Adrenal gland (tissue), 12 donors: ENCODE measurements around the gene GTSE1. TPM values are rescaled to one million over a fixed set of nuclear protein-coding genes. Genes with fewer than 3 reads are reported as not detected.
A peak's percentile ranks its signal among the peaks of the same experiment; 100 is the strongest.

Experiments used
- DNase-seq, 7 donors: peaks; one replicate each; pipeline ENCODE4 v3.0.0-alpha.2; 2019 to 2020
- H3K27ac ChIP-seq, 5 donors: fragments of 200-600 bp; sonication (generic) in 4 of 5; 1 replicate in 3 of 5; 2 replicates in 2 of 5; pipeline versions ENCODE4 v1.5.1 to v1.8.0; 2016 to 2020; ENCODE audit warnings: mild to moderate bottlenecking in 1 of 5
- H3K27me3 ChIP-seq: fragments of 200-600 bp; 2 replicates; pipeline ENCODE4 v1.8.0; 2021
- H3K36me3 ChIP-seq, 2 donors: fragments of 200-600 bp; replicated peaks in 1 of 2; 1 replicate in 1 of 2; 2 replicates in 1 of 2; pipeline versions ENCODE4 v1.5.1 to v1.8.0; 2018 to 2022
- H3K4me1 ChIP-seq, 2 donors: fragments of 200-600 bp; replicated peaks in 1 of 2; 1 replicate in 1 of 2; 2 replicates in 1 of 2; pipeline versions ENCODE4 v1.5.1 to v1.8.0; 2018 to 2021
- H3K4me3 ChIP-seq, 4 donors: fragments of 200-600 bp; sonication (generic) in 3 of 4; one replicate each; pipeline ENCODE4 v1.5.1; 2016 to 2018
- H3K9me3 ChIP-seq, 3 donors: fragments of 200-600 bp; sonication (generic) in 1 of 3; replicated peaks in 1 of 3; 1 replicate in 2 of 3; 2 replicates in 1 of 3; pipeline versions ENCODE4 v1.5.1 to v1.8.0; 2016 to 2021
- POLR2A ChIP-seq, 2 donors: fragments of 450-650 bp; IDR thresholded peaks; one replicate each; pipeline ENCODE4 v1.6.1; 2017; ENCODE audit warnings: antibody characterized with exemption in 2 of 2, mild to moderate bottlenecking in 2 of 2, moderate library complexity in 1 of 2
- WGBS, 4 donors: extraction: QIAGEN DNeasy Blood & Tissue Kit in 2 of 4; methylation state at CpG; one replicate each; pipeline versions ENCODE4 v1.1.5 to v1.1.7; 2013 to 2017; 5-methylcytosine and 5-hydroxymethylcytosine counted together
- intact Hi-C, 2 donors: fragments of 100-400 bp; cut with DNase I; formaldehyde crosslinking; loops; one replicate each; pipeline versions ENCODE4 v1.14.1 to v1.15.0; 2022 to 2023
- polyA plus RNA-seq, 3 donors: library from polyadenylated mRNA; stranded (reverse); fragments of 200-250 nt in 2 of 3; fragments of 350-450 nt in 1 of 3; fragmentation: Illumina TruSeq in 1 of 3; extraction: RNeasy Lipid Tissue Mini Kit (QIAGEN cat#74804) in 1 of 3; gene quantifications; one replicate each; pipeline ENCODE4 v1.2.3, GENCODE V29; 2013 to 2014
- total RNA-seq, 9 donors: library from RNA; depleted of rRNA in 4 of 9; stranded (reverse); fragments of >200 nt in 4 of 9; fragments of 120-200 nt in 1 of 9; fragmentation: NEBNext Ultra II Directional in 1 of 9; extraction: Animal tissue kit (Norgen Biotek cat#: 25700) in 1 of 9; gene quantifications; one replicate each; pipeline versions ENCODE4 v1.1.0 to v1.2.4, GENCODE V29; 2013 to 2023
- TF ChIP-seq, protein P1 (sequence below), 6 experiments: fragments of 450-650 bp in 4 of 6; fragments of 200-600 bp in 2 of 6; sonication (generic) in 1 of 6; IDR thresholded peaks; 1 replicate in 5 of 6; 2 replicates in 1 of 6; pipeline versions ENCODE4 v1.5.1 to v1.8.0; 2016 to 2021; ENCODE audit warnings: antibody characterized with exemption in 6 of 6, mild to moderate bottlenecking in 2 of 6, moderate library complexity in 1 of 6
- donor health status: healthy with polysubstance abuse.
- donor health status: Bipolar disorder and iron deficiency.
- donor health status: DM: yes; HTN: yes; CAD: no.
- donor health status: DM: no; HTN: no; CAD: no.
- donor health status: DM: no; HTN: no; CAD: no.
- donor health status: DM: yes; HTN: yes; CAD: no.

Gene GTSE1
- total and polyA plus RNA-seq, 12 donors: 0.06 to 5.7 (median 1.0) TPM

DNA sequence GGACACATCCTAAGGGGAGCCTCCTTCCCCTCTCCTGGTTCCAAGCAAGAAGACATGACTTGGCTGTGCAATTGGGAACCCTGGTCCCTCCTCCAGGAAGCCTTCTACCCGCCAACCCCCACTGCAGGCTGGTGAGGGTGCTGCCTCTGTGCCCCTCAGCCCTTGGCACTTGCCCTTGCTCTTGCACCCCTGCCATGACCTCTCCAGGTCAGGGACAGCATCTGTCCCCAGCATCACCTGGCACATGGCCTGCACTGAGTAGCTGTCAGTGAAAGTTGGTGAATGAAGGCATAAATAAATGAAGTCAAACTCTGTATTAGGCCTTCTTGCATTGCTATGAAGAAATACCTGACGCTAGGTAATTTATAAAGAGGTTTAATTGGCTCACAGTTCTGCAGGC is 1.9 kb upstream of the GTSE1 start:
- Histone ChIP-seq H3K4me3 (no peak overlapping the region), H3K36me3 (peaks cover 0 to 24% of the 10 kb centered on the region in 2 donors), H3K4me1 (peaks cover 15 to 17% of the 10 kb centered on the region in 2 donors), H3K27me3 (no peaks in the 10 kb centered on the region), H3K27ac (no peak overlapping the region), H3K9me3 (no peaks in the 10 kb centered on the region)
- TF ChIP-seq POLR2A (IDR thresholded peaks at IDR 0.05): no peak
- TF ChIP-seq, protein P1, sequence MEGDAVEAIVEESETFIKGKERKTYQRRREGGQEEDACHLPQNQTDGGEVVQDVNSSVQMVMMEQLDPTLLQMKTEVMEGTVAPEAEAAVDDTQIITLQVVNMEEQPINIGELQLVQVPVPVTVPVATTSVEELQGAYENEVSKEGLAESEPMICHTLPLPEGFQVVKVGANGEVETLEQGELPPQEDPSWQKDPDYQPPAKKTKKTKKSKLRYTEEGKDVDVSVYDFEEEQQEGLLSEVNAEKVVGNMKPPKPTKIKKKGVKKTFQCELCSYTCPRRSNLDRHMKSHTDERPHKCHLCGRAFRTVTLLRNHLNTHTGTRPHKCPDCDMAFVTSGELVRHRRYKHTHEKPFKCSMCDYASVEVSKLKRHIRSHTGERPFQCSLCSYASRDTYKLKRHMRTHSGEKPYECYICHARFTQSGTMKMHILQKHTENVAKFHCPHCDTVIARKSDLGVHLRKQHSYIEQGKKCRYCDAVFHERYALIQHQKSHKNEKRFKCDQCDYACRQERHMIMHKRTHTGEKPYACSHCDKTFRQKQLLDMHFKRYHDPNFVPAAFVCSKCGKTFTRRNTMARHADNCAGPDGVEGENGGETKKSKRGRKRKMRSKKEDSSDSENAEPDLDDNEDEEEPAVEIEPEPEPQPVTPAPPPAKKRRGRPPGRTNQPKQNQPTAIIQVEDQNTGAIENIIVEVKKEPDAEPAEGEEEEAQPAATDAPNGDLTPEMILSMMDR (IDR thresholded peaks at IDR 0.05): no peak
- 89 to 100% (median 91%) methylated on average over 2 of the region's 2 CpGs for WGBS, 4 donors
- DNase-seq: no peak
- intact Hi-C loops: loop anchor here in 1 of 2 donors (10.0 kb wide), 1 partner anchor 160 kb away; no protein-coding TSS in a partner anchor

DNA sequence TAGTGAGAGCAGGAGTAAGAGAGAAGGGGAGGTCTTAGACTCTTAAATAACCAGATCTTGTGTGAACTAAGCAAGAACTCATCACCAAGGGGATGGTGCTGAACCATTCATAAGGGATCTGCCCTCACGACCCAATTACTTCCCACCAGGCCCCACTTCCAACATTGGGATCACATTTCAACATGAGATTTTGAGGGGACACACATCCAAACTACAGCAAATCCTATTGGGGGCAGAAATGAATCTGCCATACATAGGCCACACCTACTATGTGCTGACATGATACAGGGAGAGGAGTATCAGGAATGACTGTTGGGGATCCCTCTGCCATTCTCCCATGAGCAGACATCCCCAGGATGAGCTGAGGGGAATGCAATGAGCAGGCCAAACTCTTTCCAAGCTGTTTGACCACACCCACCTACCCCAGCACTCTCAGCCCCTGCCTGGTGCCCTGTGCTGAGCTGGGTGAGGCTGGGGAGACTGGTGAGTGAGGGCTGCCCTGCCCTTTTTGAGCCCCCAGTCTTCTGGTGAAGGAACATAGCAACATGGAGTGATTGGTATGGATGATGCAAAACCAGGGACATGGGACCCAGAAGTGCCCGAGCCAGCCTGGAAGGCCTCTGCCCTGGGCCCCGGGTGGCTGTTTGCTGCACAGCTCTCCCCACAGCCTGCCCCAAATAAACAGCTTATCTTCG is 1.2 kb upstream of the GTSE1 start:
- no peaks in the 10 kb centered on the region for H3K27me3 ChIP-seq
- TF ChIP-seq, protein P1 (IDR thresholded peaks at IDR 0.05): no peak
- no peak for TF ChIP-seq POLR2A (IDR thresholded peaks at IDR 0.05)

DNA sequence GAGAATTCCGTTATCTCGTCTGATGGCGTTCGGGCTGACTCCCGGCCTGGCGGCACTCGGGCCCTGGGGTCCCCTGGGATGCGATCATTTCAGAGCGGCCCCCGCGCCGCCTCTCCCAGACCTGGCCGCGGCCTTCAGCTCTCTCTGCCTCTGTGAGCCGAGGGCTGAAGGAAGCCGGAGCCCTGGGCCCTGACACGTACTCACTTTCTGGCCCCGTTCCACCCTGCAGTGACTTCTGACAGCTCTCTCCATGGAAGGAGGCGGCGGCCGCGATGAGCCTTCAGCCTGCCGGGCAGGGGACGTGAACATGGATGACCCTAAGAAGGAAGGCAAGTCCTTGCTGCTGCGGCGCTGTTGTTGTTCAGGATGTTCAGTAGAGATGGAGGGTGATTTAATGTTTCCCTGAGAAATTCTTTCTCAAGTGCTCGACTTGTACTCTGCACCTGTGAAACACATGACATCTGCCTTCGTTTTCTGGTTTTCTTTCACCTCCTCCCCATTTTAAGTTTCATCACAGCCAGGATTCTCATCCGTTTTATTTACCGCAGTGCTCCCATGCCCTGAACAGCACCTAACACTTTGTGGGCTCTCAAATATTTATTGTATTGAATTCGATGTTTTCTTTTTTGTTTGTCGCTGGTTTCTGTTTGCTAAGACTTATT is 612 bp downstream of the GTSE1 start:
- no peak overlapping the region for H3K27ac ChIP-seq
- peak in 6 of 7 donors; percentile 58 to 74 (median 67) for DNase-seq
- no peak for TF ChIP-seq POLR2A (IDR thresholded peaks at IDR 0.05)
- TF ChIP-seq, protein P1 (IDR thresholded peaks at IDR 0.05): no peak

More for the DNA sequence above, 1.2 kb upstream of the GTSE1 start:
- no peak for DNase-seq
- Histone ChIP-seq H3K4me3 (peak overlapping the region in 1 of 4 donors; percentile 66), H3K27ac (peak overlapping the region; percentile 61 to 96 (median 90)), H3K9me3 (no peaks in the 10 kb centered on the region), H3K36me3 (peaks cover 0 to 22% of the 10 kb centered on the region in 2 donors), H3K4me1 (peaks cover 15 to 17% of the 10 kb centered on the region in 2 donors)
- intact Hi-C loops: loop anchor here in 1 of 2 donors (10.0 kb wide), 1 partner anchor 161 kb away; no protein-coding TSS in a partner anchor
- 56 to 83% (median 68%) methylated on average over 2 to 4 of the region's 4 CpGs for WGBS, 4 donors

DNA sequence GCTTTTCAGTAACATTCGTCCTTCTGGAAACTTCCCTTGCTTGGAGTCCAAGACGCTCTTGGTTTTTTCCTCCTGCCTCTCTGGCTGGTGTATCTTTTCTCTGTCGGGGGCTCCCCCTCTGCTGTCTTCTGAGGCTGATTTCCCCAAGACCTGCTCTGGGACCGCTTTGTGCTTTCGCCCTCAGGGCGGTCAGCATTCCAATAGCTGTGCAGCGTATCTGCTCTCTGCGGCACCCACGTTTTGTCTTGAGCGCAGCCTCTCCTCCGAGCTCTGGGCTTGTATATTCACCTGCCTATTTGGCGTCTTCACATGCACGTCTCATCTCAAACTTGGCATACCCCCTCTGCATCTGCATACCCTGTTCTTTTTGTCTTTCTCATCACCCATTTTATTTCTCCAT is 2.4 kb downstream of the GTSE1 start:
- DNase-seq: no peak
- H3K36me3 ChIP-seq: no peaks in the 10 kb centered on the region
- no peak overlapping the region for H3K27ac ChIP-seq
- peaks cover 15 to 17% of the 10 kb centered on the region in 2 donors for H3K4me1 ChIP-seq
- intact Hi-C loops: loop anchor here in 1 of 2 donors (10.0 kb wide), 1 partner anchor 164 kb away; no protein-coding TSS in a partner anchor
- 93 to 96% (median 94%) methylated on average over 13 of the region's 13 CpGs for WGBS, 4 donors
- TF ChIP-seq, protein P1 (IDR thresholded peaks at IDR 0.05): no peak
- TF ChIP-seq POLR2A (IDR thresholded peaks at IDR 0.05): no peak
- no peak overlapping the region for H3K4me3 ChIP-seq
- no peaks in the 10 kb centered on the region for H3K27me3 ChIP-seq
- no peaks in the 10 kb centered on the region for H3K9me3 ChIP-seq

More for the DNA sequence above, 612 bp downstream of the GTSE1 start:
- peaks cover 15 to 17% of the 10 kb centered on the region in 2 donors for H3K4me1 ChIP-seq
- H3K4me3 ChIP-seq: peak overlapping the region in 2 of 4 donors; percentile 38 to 66
- H3K36me3 ChIP-seq: peaks cover 0 to 12% of the 10 kb centered on the region in 2 donors
- no peaks in the 10 kb centered on the region for H3K27me3 ChIP-seq
- H3K9me3 ChIP-seq: no peaks in the 10 kb centered on the region
- intact Hi-C loops: loop anchor here in 1 of 2 donors (10.0 kb wide), 1 partner anchor 162 kb away; no protein-coding TSS in a partner anchor
- WGBS, 4 donors: 5 to 10% (median 6%) methylated on average over 20 to 32 of the region's 32 CpGs
